Fibroblast of mammary gland (primary cell): Measurements from ENCODE around the gene COLEC11.

ENCODE experiments used
- DNase-seq: peaks from one replicate; pipeline ENCODE4 v3.0.0-alpha.2; 2010; ENCODE audit warnings: low read depth
- H3K4me3 ChIP-seq: 2 replicates; pipeline ENCODE4 v1.5.1; 2011; ENCODE audit warnings: low read depth, mild to moderate bottlenecking, low read length, moderate library complexity; ENCODE audit not compliant: control insufficient read depth
- CTCF ChIP-seq: conservative IDR thresholded peaks from 2 replicates; pipeline ENCODE4 v1.5.1; 2011; ENCODE audit warnings: low read depth, low read length, inconsistent platforms; ENCODE audit not compliant: control insufficient read depth, insufficient read depth

The COLEC11 gene

GRCh38 chr2:3600256-3600855, 5.4 kb downstream of the COLEC11 start:
- no peak overlapping the region for H3K4me3 ChIP-seq
- no peak for TF ChIP-seq CTCF
- no peak for DNase-seq

GRCh38 chr2:3601561-3602271, 6.8 kb downstream of the COLEC11 start:
- DNase-seq = no peak
- no peak for TF ChIP-seq CTCF
- no peak overlapping the region for H3K4me3 ChIP-seq

GRCh38 chr2:3602553-3603339, 7.8 kb downstream of the COLEC11 start:
- no peak overlapping the region for H3K4me3 ChIP-seq
- no peak for DNase-seq
- no peak for TF ChIP-seq CTCF

GRCh38 chr2:3603536-3604206, 8.8 kb downstream of the COLEC11 start:
- no peak for DNase-seq
- H3K4me3 ChIP-seq = no peak overlapping the region
- TF ChIP-seq CTCF = no peak

- no peak for TF ChIP-seq CTCF
- H3K4me3 ChIP-seq = no peak overlapping the region
- DNase-seq = no peak
These were observed 9.4 kb downstream of the COLEC11 start for GRCh38 chr2:3604207-3604877.
